ENCODE measurements around the gene ERMAP.

DNA sequence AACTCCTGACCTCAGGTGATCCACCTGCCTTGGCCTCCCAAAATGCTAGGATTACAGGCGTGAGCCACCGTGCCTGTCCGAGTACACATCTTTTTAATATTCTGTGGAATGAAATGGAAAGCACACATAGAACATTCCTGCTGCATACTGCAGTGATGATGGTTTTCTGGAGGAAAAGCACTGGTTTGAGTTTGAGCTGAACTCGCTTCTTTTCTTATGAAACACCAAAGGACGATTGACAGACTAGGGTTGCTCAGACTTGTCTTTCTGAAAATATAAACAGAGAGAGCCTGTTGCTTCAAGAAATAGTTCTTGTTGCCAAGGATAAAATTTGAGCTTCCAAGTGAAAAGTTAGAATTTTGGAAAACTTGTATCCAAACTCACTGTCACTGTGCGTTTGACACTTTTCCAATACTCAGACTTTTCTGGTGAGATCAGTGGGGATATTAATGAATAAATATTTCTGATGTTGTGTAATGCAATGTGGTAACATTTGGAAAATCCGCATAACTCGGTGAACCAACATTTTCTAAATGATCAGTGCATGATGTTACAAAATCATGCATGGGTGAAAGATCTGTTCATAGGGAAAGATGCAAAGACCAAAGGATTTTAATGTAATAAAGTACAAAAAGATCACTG, 15.0 kb upstream of the ERMAP start:
- TF ChIP-seq, protein P1, sequence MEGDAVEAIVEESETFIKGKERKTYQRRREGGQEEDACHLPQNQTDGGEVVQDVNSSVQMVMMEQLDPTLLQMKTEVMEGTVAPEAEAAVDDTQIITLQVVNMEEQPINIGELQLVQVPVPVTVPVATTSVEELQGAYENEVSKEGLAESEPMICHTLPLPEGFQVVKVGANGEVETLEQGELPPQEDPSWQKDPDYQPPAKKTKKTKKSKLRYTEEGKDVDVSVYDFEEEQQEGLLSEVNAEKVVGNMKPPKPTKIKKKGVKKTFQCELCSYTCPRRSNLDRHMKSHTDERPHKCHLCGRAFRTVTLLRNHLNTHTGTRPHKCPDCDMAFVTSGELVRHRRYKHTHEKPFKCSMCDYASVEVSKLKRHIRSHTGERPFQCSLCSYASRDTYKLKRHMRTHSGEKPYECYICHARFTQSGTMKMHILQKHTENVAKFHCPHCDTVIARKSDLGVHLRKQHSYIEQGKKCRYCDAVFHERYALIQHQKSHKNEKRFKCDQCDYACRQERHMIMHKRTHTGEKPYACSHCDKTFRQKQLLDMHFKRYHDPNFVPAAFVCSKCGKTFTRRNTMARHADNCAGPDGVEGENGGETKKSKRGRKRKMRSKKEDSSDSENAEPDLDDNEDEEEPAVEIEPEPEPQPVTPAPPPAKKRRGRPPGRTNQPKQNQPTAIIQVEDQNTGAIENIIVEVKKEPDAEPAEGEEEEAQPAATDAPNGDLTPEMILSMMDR (IDR thresholded peaks at IDR 0.05) = no peak
- TF ChIP-seq POLR2A (IDR thresholded peaks at IDR 0.05) = no peak

Data from esophagus squamous epithelium (tissue), 4 donors.